IMR-90 (cell line): ENCODE measurements around the gene ANO1. TPM values are rescaled to one million over a fixed set of nuclear protein-coding genes. Genes with fewer than 3 reads are reported as not detected.

ENCODE experiments used
- ATAC-seq: fragments of 200-7000 bp; cut with Tn5 transposase; 2 replicates; pipeline ENCODE4 v1.9.1; 2020; ENCODE audit warnings: low read depth, mild to moderate bottlenecking, moderate library complexity
- BruUV-seq: library from RNA; stranded (reverse); fragments of 400-500 nt; replicated peaks from 2 replicates; lab custom pipeline; 2021; lab: Mats Ljungman, UMichigan
- CTCF ChIA-PET: fragments of 300-600 bp; formaldehyde crosslinking; extraction: SDS; loops from one replicate; lab custom pipeline; 2021; ENCODE audit warnings: antibody characterized with exemption; lab: Yijun Ruan, JAX
- POLR2A ChIA-PET: fragments of 300-600 bp; sonication (Branson Sonifier 250); formaldehyde crosslinking; loops from one replicate; lab custom pipeline; 2022; ENCODE audit warnings: antibody characterized with exemption; ENCODE audit not compliant: unreplicated experiment; lab: Charles Lee
- DNase-seq: peaks from one replicate; pipeline ENCODE4 v3.0.0; 2013
- H2AFZ ChIP-seq: replicated peaks from 2 replicates; pipeline ENCODE3; 2013; ENCODE audit warnings: low read length, mild to moderate bottlenecking; ENCODE audit not compliant: poor library complexity
- H2AK5ac ChIP-seq: 2 replicates; pipeline ENCODE4 v1.6.1; 2013; ENCODE audit warnings: low read depth, low read length, inconsistent platforms
- H2AK9ac ChIP-seq: replicated peaks from 2 replicates; pipeline ENCODE3; 2013; ENCODE audit warnings: mild to moderate bottlenecking, low read depth, low read length, moderate library complexity; ENCODE audit not compliant: poor library complexity
- H2BK120ac ChIP-seq: 2 replicates; pipeline ENCODE4 v1.6.1; 2013; ENCODE audit warnings: low read depth, low read length, inconsistent platforms
- H2BK15ac ChIP-seq: 3 replicates; pipeline ENCODE4 v1.6.1; 2013; ENCODE audit warnings: low read depth, low read length, inconsistent platforms
- H2BK20ac ChIP-seq: 2 replicates; pipeline ENCODE4 v1.6.1; 2013; ENCODE audit warnings: low read depth, mild to moderate bottlenecking, inconsistent platforms, low read length, moderate library complexity
- H2BK5ac ChIP-seq: 2 replicates; pipeline ENCODE4 v1.6.1; 2013; ENCODE audit warnings: mild to moderate bottlenecking, low read depth, low read length, inconsistent platforms; ENCODE audit not compliant: poor library complexity, severe bottlenecking
- H3K14ac ChIP-seq: replicated peaks from 2 replicates; pipeline ENCODE4 v1.6.1; 2013; ENCODE audit warnings: low read depth, low read length, inconsistent platforms
- H3K18ac ChIP-seq: 2 replicates; pipeline ENCODE4 v1.6.1; 2013; ENCODE audit warnings: low read depth, low read length, control low read depth
- H3K23ac ChIP-seq: 2 replicates; pipeline ENCODE4 v1.6.1; 2013; ENCODE audit warnings: low read depth, low read length, inconsistent platforms
- H3K27ac ChIP-seq: 2 replicates; pipeline ENCODE4 v1.5.1; 2013; ENCODE audit warnings: mild to moderate bottlenecking, control low read depth, low read length; ENCODE audit not compliant: insufficient read depth
- H3K27me3 ChIP-seq: 2 replicates; pipeline ENCODE4 v1.6.1; 2013; ENCODE audit warnings: low read length; ENCODE audit not compliant: control insufficient read depth, insufficient read depth
- H3K36me3 ChIP-seq: 2 replicates; pipeline ENCODE4 v1.6.1; 2013; ENCODE audit warnings: low read length, mixed read lengths; ENCODE audit not compliant: control insufficient read depth, insufficient read depth
- H3K4ac ChIP-seq: 2 replicates; pipeline ENCODE4 v1.6.1; 2013; ENCODE audit warnings: low read depth, low read length, inconsistent platforms
- H3K4me1 ChIP-seq: 2 replicates; pipeline ENCODE4 v1.6.1; 2013; ENCODE audit warnings: low read length, mixed read lengths; ENCODE audit not compliant: control insufficient read depth, insufficient read depth
- H3K4me2 ChIP-seq: 2 replicates; pipeline ENCODE4 v1.6.1; 2013; ENCODE audit warnings: low read depth, mild to moderate bottlenecking, control low read depth, low read length, moderate library complexity
- H3K4me3 ChIP-seq: 2 replicates; pipeline ENCODE4 v1.5.1; 2013; ENCODE audit warnings: low read depth, mild to moderate bottlenecking, control low read depth, low read length, moderate library complexity; ENCODE audit not compliant: insufficient read depth
- H3K56ac ChIP-seq: 2 replicates; pipeline ENCODE4 v1.6.1; 2013; ENCODE audit warnings: low read length, inconsistent platforms; ENCODE audit not compliant: insufficient read depth; ENCODE audit errors: extremely low read depth
- H3K79me1 ChIP-seq, 2 experiments: 2 replicates each; pipeline ENCODE4 v1.6.1; 2013; ENCODE audit warnings: low read length in 2 of 2, inconsistent platforms in 1 of 2, low read depth in 1 of 2
- H3K9ac ChIP-seq: 2 replicates; pipeline ENCODE4 v1.6.1; 2013; ENCODE audit warnings: low read depth, low read length, control low read depth
- H3K9me1 ChIP-seq: 2 replicates; pipeline ENCODE4 v1.6.1; 2013; ENCODE audit warnings: low read length, inconsistent platforms; ENCODE audit not compliant: insufficient read depth
- H3K9me3 ChIP-seq: 2 replicates; pipeline ENCODE4 v1.6.1; 2013; ENCODE audit warnings: low read length; ENCODE audit not compliant: control insufficient read depth, insufficient read depth
- H4K20me1 ChIP-seq: 2 replicates; pipeline ENCODE4 v1.6.1; 2013; ENCODE audit warnings: low read length, inconsistent platforms; ENCODE audit not compliant: insufficient read depth
- H4K5ac ChIP-seq: 2 replicates; pipeline ENCODE4 v1.6.1; 2013; ENCODE audit warnings: mild to moderate bottlenecking, low read depth, low read length, control low read depth
- H4K8ac ChIP-seq, 2 experiments: 2 replicates each; pipeline ENCODE4 v1.6.1; 2013; ENCODE audit warnings: low read depth in 2 of 2, low read length in 2 of 2, control low read depth in 1 of 2, inconsistent platforms in 1 of 2
- H4K91ac ChIP-seq: 2 replicates; pipeline ENCODE4 v1.6.1; 2013; ENCODE audit warnings: low read depth, low read length, inconsistent platforms; ENCODE audit not compliant: insufficient read depth
- BHLHE40 ChIP-seq: fragments of 150-350 bp; IDR thresholded peaks from 2 replicates; pipeline ENCODE4 v1.6.1; 2016; ENCODE audit warnings: mild to moderate bottlenecking, low read depth, low read length
- CEBPB ChIP-seq: IDR thresholded peaks from 2 replicates; pipeline ENCODE4 v1.6.1; 2012; ENCODE audit warnings: low read depth, low read length, improper control_type of control experiment
- CHD1 ChIP-seq: IDR thresholded peaks from 2 replicates; pipeline ENCODE4 v1.6.1; 2012; ENCODE audit warnings: low read depth, low read length, improper control_type of control experiment
- CTCF ChIP-seq: conservative IDR thresholded peaks from 2 replicates; pipeline ENCODE4 v1.5.1; 2012; ENCODE audit warnings: mild to moderate bottlenecking, low read depth, low read length, improper control_type of control experiment
- ELK1 ChIP-seq: fragments of 150-350 bp; IDR thresholded peaks from 2 replicates; pipeline ENCODE4 v1.6.1; 2016; ENCODE audit warnings: low read depth, mild to moderate bottlenecking, low read length, moderate library complexity, borderline replicate concordance
- FOS ChIP-seq: fragments of 150-350 bp; IDR thresholded peaks from 2 replicates; pipeline ENCODE4 v1.6.1; 2016; ENCODE audit warnings: low read depth, low read length
- MAFK ChIP-seq: IDR thresholded peaks from 2 replicates; pipeline ENCODE4 v1.6.1; 2012; ENCODE audit warnings: low read depth, low read length, improper control_type of control experiment
- MAZ ChIP-seq: IDR thresholded peaks from 2 replicates; pipeline ENCODE4 v1.6.1; 2012; ENCODE audit warnings: low read depth, mild to moderate bottlenecking, low read length, improper control_type of control experiment, moderate library complexity, borderline replicate concordance
- MXI1 ChIP-seq: IDR thresholded peaks from 2 replicates; pipeline ENCODE4 v1.6.1; 2012; ENCODE audit warnings: low read depth, mild to moderate bottlenecking, low read length, moderate library complexity, borderline replicate concordance
- NFE2L2 ChIP-seq: fragments of 150-350 bp; IDR thresholded peaks from 2 replicates; pipeline ENCODE4 v1.6.1; 2016; ENCODE audit warnings: low read depth, mild to moderate bottlenecking, low read length
- POLR2A ChIP-seq: IDR thresholded peaks from 2 replicates; pipeline ENCODE4 v1.6.1; 2012; ENCODE audit warnings: mild to moderate bottlenecking, low read depth, low read length
- RAD21 ChIP-seq: IDR thresholded peaks from 2 replicates; pipeline ENCODE4 v1.6.1; 2012; ENCODE audit warnings: low read length, improper control_type of control experiment
- RCOR1 ChIP-seq: IDR thresholded peaks from 2 replicates; pipeline ENCODE4 v1.6.1; 2012; ENCODE audit warnings: mild to moderate bottlenecking, low read length, improper control_type of control experiment; ENCODE audit not compliant: insufficient replicate concordance
- RFX5 ChIP-seq: IDR thresholded peaks from 2 replicates; pipeline ENCODE4 v1.8.0; 2012; ENCODE audit warnings: low read depth, mild to moderate bottlenecking, low read length, moderate library complexity
- SMC3 ChIP-seq: fragments of 150-350 bp; IDR thresholded peaks from 2 replicates; pipeline ENCODE4 v1.6.1; 2016; ENCODE audit warnings: low read depth, mild to moderate bottlenecking, antibody characterized with exemption, low read length, moderate library complexity
- USF2 ChIP-seq: fragments of 150-350 bp; IDR thresholded peaks from 2 replicates; pipeline ENCODE4 v1.6.1; 2017; ENCODE audit warnings: mild to moderate bottlenecking, antibody characterized with exemption, low read length, low read depth
- WGBS, 2 experiments: methylation state at CpG; one replicate each; pipeline versions ENCODE4 v1.1.5 to v1.1.7; 2013; ENCODE audit warnings: missing lambda C conversion rate in 2 of 2; ENCODE audit not compliant: insufficient read length in 1 of 2; ENCODE audit errors: extremely low coverage in 2 of 2; 5-methylcytosine and 5-hydroxymethylcytosine counted together
- dilution Hi-C: fragments of 300-500 bp; cut with HindIII; formaldehyde crosslinking; loops from one replicate; pipeline ENCODE4 v1.14.3; 2018; ENCODE audit warnings: low sequenced_read_pairs; ENCODE audit not compliant: unreplicated experiment
- in situ Hi-C: fragments of 300-500 bp; cut with MboI; formaldehyde crosslinking; loops from 3 replicates; pipeline ENCODE4 v1.14.3; 2019; ENCODE audit warnings: low sequenced_read_pairs, inconsistent platforms, mixed read lengths
- intact Hi-C: fragments of 100-400 bp; cut with micrococcal nuclease; formaldehyde crosslinking; loops from 2 replicates; pipeline ENCODE4 v1.10.0; 2022
- polyA plus RNA-seq, 3 experiments: library from polyadenylated mRNA; depleted of rRNA; stranded (reverse); fragments of >200 nt; gene quantifications; 2 replicates each; pipeline ENCODE4 v1.2.3, GENCODE V29; 2012; ENCODE audit warnings: low replicate concordance in 1 of 3
- total RNA-seq: library from RNA; depleted of rRNA; stranded (reverse); fragments of >200 nt; gene quantifications from 2 replicates; pipeline ENCODE4 v1.2.3, GENCODE V29; 2012

Gene ANO1
- total and polyA plus RNA-seq, 2 of the 4 experiments (the other 2 are of a cell fraction) = 4.1 to 10.7 TPM

- Histone ChIP-seq H3K79me1 (no peaks in the 10 kb centered on the region), H3K4ac (no peak overlapping the region), H4K5ac (no peak overlapping the region), H2AFZ (no peak overlapping the region), H2AK9ac (peak overlapping the region; percentile 75), H3K18ac (no peak overlapping the region), H2AK5ac (no peak overlapping the region), H3K9me3 (no peaks in the 10 kb centered on the region), H3K9me1 (peaks cover 9% of the 10 kb centered on the region; the same call in 1 of the 2 replicates), H4K91ac (no peak overlapping the region), H3K23ac (no peak overlapping the region), H2BK5ac (no peak overlapping the region), H3K4me1 (peaks cover 10% of the 10 kb centered on the region; the same call in 1 of the 2 replicates), H3K9ac (no peak overlapping the region), H2BK120ac (no peak overlapping the region), H4K20me1 (no peaks in the 10 kb centered on the region), H3K4me3 (no peak overlapping the region), H2BK15ac (no peak overlapping the region), H3K36me3 (no peaks in the 10 kb centered on the region; the same call in 1 of the 2 replicates), H4K8ac (no peak overlapping the region), H3K27me3 (no peaks in the 10 kb centered on the region), H3K27ac (no peak overlapping the region), H3K56ac (no peak overlapping the region), H3K14ac (no peak overlapping the region; the same call in 1 of the 2 replicates), H2BK20ac (no peak overlapping the region), H3K4me2 (no peak overlapping the region)
- no TSS peak for BruUV-seq
- POLR2A ChIA-PET = no interaction called here
- in situ Hi-C loops = no loop called here
- no peak for DNase-seq
- CTCF ChIA-PET = no interaction called here
- intact Hi-C loops = no loop called here
- ATAC-seq = no peak
- WGBS, 2 experiments = 88% methylated on average over 3 of the region's 9 CpGs; no CpG with 5 or more reads in 1 of the 2 experiments
- dilution Hi-C loops = no loop called here
- TF ChIP-seq BHLHE40 (no peak), MAFK (no peak), RCOR1 (no peak), POLR2A (no peak), MXI1 (no peak), CEBPB (no peak), CHD1 (no peak), CTCF (no peak), USF2 (no peak), SMC3 (no peak), FOS (no peak), ELK1 (no peak), RFX5 (no peak), RAD21 (no peak), NFE2L2 (no peak), MAZ (no peak)
These were observed 26.3 kb downstream of the ANO1 start for GRCh38 chr11:70104419-70104818.
